AG04449 (cell line): ENCODE data around the gene LRFN3.

ENCODE experiments used
- CTCF ChIA-PET: fragments of 350-600 bp; formaldehyde crosslinking; extraction: SDS; loops from one replicate; lab custom pipeline; 2021; ENCODE audit warnings: antibody characterized with exemption; lab: Yijun Ruan, JAX
- POLR2A ChIA-PET: fragments of 400-600, 350-600 bp; formaldehyde crosslinking; extraction: SDS; loops from one replicate; lab custom pipeline; 2020; ENCODE audit warnings: antibody characterized with exemption, inconsistent platforms; lab: Yijun Ruan, JAX
- DNase-seq: peaks from one replicate; pipeline ENCODE4 v3.0.0-alpha.2; 2010; ENCODE audit warnings: low read depth, low spot score
- H3K4me3 ChIP-seq: 2 replicates; pipeline ENCODE4 v1.5.1; 2011; ENCODE audit warnings: low read depth, mild to moderate bottlenecking, control low read depth, low read length
- CTCF ChIP-seq: IDR thresholded peaks from one replicate; pipeline ENCODE4 v1.5.1; 2011; ENCODE audit warnings: mild to moderate bottlenecking, moderate library complexity, low read length, control low read depth, inconsistent platforms; ENCODE audit not compliant: insufficient read depth; ENCODE audit errors: missing control alignments

Gene LRFN3

GRCh38 chr19:35992907-35993765 is 57.0 kb downstream of the LRFN3 start:
- ChIA-PET POLR2A (interaction anchor here (0.6 kb wide), 1 partner anchor 143 kb away, joined by 3 read pairs; no protein-coding TSS in a partner anchor), CTCF (interaction anchor here (0.9 to 1.7 kb wide), 4 partner anchors 10 to 55 kb away, joined by 3 to 5 read pairs (median 4); partner anchors contain the start of gene ALKBH6)
- H3K4me3 ChIP-seq = no peak overlapping the region
- TF ChIP-seq CTCF = no peak
- DNase-seq = no peak

- no peak for DNase-seq
- TF ChIP-seq CTCF = no peak
- CTCF ChIA-PET = interaction anchor here (0.6 to 1.7 kb wide), 5 partner anchors 11 to 176 kb away, joined by 3 to 5 read pairs (median 3); partner anchors contain the start of gene ALKBH6
- peak overlapping the region; percentile 78 for H3K4me3 ChIP-seq
- POLR2A ChIA-PET = interaction anchor here (0.6 to 1.0 kb wide), 2 partner anchors 20 to 142 kb away, joined by 3 to 4 read pairs; partner anchors contain the start of gene ALKBH6
These were observed 57.9 kb downstream of the LRFN3 start for GRCh38 chr19:35993923-35994598.
